HFF-Myc (cell line): Measurements from ENCODE around the gene EZH1.

Source experiments
- DNase-seq: peaks from one replicate; pipeline ENCODE4 v3.0.0-alpha.2; 2011; ENCODE audit warnings: low read depth; ENCODE audit errors: extremely low read depth
- H3K4me3 ChIP-seq: replicated peaks from 2 replicates; pipeline ENCODE4 v1.5.1; 2011; ENCODE audit warnings: low read depth, mild to moderate bottlenecking, control low read depth, low read length
- CTCF ChIP-seq: IDR thresholded peaks from 2 replicates; pipeline ENCODE4 v1.5.1; 2012; ENCODE audit warnings: mild to moderate bottlenecking, low read depth, low read length, control low read depth; ENCODE audit errors: missing control alignments

The EZH1 gene

GRCh38 chr17:42697108-42697811 lies 47.6 kb downstream of the EZH1 start:
- no peak for TF ChIP-seq CTCF
- DNase-seq = no peak

GRCh38 chr17:42695500-42695899 lies 49.3 kb downstream of the EZH1 start:
- no peak overlapping the region for H3K4me3 ChIP-seq
- no peak for TF ChIP-seq CTCF
- DNase-seq = no peak

More at GRCh38 chr17:42697108-42697811, 47.6 kb downstream of the EZH1 start:
- no peak overlapping the region for H3K4me3 ChIP-seq

- TF ChIP-seq CTCF = no peak
- H3K4me3 ChIP-seq = no peak overlapping the region
- no peak for DNase-seq
These were observed 50.3 kb downstream of the EZH1 start for GRCh38 chr17:42694524-42694923.

GRCh38 chr17:42692489-42692888 lies 52.4 kb downstream of the EZH1 start:
- no peak overlapping the region for H3K4me3 ChIP-seq
- DNase-seq = no peak
- TF ChIP-seq CTCF = no peak

GRCh38 chr17:42691021-42691545 lies 53.8 kb downstream of the EZH1 start:
- no peak overlapping the region for H3K4me3 ChIP-seq
- TF ChIP-seq CTCF = no peak
- DNase-seq = no peak

GRCh38 chr17:42690596-42690995 lies 54.2 kb downstream of the EZH1 start:
- no peak overlapping the region for H3K4me3 ChIP-seq
- no peak for DNase-seq
- no peak for TF ChIP-seq CTCF

GRCh38 chr17:42687707-42688320 lies 57.0 kb downstream of the EZH1 start:
- H3K4me3 ChIP-seq = no peak overlapping the region
- DNase-seq = no peak
- TF ChIP-seq CTCF = no peak
